8988T (cell line): ENCODE data around the gene PTPN14.

ENCODE experiments used
- DNase-seq: peaks from one replicate; pipeline ENCODE4 v3.0.0; 2011

PTPN14 gene

DNA sequence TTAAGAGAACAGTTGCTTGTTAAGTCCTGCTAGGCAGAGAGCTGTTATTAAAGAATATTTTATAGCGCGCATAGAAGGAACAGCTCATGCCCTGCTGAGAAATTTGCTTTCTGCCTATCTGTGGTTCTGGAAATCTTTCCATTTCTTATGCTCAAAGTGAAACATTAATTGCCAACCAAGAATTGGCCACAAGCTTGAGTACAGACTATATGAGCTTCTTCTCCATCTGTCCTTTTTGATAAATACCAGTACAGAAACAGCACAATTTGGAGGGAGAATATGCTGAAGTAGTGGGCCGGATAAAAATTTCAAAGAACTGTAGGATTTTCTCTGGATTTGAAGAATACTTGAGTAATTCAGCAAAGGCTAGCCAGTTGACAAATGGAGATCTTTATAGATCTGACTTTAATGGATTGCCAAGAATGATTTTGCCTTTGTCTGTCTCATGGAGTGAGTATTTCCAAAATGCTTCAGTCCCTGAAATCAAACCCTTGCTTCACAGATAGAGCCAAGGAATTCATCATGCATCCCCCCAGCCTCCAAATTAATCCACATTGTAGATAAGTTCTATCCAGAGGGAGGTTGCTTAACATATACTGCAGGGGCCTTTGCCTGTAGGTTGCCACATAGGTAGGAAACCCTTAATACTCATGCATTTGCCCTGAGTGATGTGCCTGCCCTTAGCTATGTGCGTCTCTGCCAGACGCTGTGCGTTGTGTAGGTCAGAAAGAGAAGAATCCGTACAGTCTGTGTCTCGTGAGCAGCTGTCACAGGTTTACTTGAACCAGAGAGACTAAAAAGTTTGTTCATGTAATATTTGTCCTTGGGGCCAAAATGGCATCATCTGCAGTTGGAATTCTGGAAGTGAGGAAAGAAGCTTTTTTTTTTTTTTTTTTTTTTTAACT is 226.3 kb downstream of the PTPN14 start:
- no peak for DNase-seq

- DNase-seq, result no peak
Observed at GRCh38 chr1:214321705-214322453, 229.5 kb downstream of the PTPN14 start.

GRCh38 chr1:214319938-214320337 is 231.5 kb downstream of the PTPN14 start:
- DNase-seq, result no peak

DNA sequence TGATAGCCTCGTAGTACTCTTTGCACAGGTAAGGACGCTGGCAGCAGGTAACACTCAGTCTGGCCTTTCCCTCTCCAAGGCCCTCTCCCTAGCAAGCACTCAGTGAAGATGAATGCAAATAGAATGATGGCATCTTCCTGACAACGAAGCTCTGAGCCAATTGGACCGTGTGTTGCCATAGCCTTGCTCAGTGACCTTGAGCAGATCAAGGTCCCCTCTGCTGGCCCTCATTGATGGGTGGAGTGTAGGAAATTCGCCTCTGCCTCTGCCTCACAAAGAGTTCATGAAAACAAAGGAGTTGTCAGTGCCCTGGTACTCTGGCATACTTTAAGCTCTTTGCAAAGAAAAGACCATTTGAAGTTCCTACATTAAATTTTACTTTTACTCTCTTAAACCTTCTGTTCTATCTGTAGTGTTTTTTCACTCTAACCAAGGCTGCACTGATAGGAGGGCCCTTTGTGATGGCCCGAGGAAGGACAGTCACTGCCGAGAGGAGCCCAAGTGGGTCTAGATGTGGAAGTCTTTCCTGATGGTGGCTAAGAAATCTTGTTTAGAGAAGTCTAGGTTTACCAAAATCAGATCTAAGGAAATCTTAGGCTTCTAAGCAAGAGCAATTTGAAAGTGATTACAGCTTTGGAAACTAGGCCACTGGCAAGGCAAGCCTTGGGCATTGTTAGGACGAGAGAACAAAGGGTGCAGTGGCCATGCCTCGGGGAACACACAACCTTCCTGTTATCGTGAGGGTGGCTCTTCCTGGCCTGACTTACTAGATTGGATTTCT is 232.3 kb downstream of the PTPN14 start:
- no peak for DNase-seq

DNA sequence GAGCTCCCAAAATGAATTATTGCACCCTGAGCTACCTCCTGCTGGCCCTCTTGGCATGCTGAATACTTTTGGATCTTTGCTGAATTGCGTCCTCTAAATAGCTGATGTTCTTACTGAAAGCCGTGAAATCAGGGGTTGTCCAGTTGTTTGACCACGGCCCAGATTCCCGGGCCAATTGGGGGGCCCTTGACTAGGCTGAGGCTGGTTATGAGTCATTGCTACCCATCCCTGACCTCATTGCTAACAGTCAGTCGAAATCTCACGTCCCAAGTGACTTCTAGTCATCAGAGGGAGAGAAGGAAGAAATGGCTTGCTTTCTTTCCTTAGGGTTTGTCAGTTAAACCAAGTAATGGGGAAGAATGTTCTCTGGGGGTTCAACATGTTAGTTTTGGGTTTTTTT is 233.0 kb downstream of the PTPN14 start:
- DNase-seq, result no peak

DNA sequence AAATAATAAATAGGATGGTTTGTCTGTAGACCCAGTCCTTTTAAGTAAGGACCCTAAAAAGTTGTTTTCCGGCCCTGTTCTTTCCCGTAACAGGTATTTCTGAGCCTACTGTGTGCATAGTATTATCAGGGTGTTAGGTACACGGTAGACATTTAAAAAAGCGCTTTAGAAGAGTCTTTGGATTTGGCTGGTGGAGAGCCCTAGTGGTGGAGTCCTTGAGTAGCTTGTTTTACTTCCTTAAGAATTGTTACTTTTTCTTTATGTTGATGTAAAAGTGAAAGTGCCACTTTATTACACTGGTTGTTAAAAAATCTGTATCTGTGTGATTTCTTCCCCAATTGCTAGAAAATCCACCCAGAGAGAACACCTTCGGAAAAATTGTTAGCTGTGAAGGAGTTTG is 233.7 kb downstream of the PTPN14 start:
- no peak for DNase-seq

GRCh38 chr1:214317300-214317699 is 234.1 kb downstream of the PTPN14 start:
- DNase-seq, result no peak

GRCh38 chr1:214316593-214316992 is 234.8 kb downstream of the PTPN14 start:
- no peak for DNase-seq

- DNase-seq, result no peak
Observed at GRCh38 chr1:214314178-214314843, 237.1 kb downstream of the PTPN14 start.

GRCh38 chr1:214312530-214313051 is 238.8 kb downstream of the PTPN14 start:
- no peak for DNase-seq

DNA sequence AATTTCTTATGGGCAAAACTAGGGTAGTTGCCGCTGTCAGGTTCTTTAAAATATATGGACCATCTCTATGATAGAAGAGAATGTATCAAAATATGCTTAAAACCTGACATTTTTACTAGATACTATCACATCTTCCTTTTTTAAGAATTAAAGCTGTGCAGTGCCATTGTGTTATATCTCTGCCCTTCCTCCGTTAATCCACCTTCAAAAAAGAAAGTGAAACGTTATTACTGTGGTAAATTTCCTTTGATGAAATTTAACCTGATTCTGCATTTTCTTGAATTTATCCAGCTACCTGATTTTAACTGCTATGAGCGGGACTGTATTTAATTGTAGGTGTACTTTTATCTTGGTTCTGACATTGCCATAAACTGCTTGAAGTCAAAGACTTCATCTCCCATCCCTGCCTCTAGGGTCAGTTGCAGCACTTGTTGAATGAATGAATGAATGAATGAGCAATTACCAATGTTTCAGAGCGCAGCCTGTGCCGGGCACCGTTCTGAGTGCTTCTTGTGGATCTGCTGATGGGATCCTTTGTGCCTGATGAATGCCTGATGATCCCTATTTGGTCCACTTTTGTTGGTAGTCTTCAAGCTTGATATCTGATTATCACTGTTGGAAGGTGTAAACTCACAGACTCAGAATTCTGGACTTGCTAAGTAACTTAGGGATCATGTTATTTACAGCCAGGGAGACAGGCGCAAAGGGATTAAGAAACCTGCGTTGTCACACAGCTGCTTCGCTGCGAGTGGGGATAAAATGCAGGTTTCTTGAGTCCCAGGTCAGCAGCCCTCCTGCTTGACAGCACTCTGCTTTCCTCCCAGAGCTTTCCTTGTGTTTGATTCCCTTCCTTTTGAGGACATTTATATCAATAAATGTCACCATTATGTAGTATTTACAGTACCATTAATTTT is 240.4 kb downstream of the PTPN14 start:
- DNase-seq, result no peak

DNA sequence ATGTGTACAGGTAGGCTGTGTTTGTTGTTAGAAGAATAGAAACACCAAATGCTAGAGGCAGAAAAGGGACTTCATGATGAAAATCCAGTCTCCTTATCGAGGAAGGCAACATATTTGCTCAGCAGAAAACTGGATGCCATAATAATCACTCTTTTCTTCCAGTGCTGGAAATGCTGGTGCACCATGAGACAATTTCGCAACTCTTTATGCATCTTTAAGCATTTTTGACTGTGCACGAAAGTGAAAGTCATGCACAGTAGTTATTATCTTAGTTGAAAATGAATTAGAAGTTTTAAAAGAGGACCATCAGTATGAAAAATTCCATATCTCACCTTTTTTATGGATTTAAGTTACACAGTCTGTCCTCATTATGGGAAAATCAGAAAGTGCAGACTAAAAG is 241.4 kb downstream of the PTPN14 start:
- DNase-seq, result no peak

- no peak for DNase-seq
Observed at GRCh38 chr1:214306269-214306668, 245.1 kb downstream of the PTPN14 start.

GRCh38 chr1:214305164-214305751 is 246.1 kb downstream of the PTPN14 start:
- no peak for DNase-seq

GRCh38 chr1:214303141-214303930 is 248.1 kb downstream of the PTPN14 start:
- no peak for DNase-seq

GRCh38 chr1:214301526-214301925 is 249.9 kb downstream of the PTPN14 start:
- DNase-seq, result no peak

DNA sequence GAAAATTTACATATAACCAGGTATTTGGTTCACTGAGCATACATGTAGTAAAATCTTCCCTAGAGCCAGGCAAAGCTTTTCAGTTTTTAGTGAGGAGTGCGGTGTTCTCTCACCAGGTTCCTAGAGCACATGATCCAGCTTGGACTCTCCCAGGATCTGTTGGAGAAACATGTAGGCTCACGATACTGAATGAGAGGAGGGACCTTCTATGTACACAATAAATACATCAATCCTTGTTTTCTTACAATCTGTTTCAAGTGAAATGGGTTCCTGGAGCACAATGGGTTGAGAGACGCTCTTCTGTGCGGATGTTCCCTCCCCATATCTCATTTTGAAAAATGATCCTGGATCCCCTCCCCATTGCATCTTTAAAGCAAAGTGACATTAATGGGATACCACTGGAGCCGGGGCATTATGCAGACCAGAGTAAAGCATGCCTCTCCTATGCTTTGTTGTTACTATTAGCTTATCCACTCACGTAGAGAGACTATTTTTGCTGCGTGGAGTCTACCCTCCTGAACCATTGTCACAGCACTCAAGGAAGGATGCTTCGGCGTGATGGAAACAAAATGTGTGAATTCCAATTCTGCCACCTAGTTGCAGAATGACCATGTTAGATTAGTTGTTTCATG is 251.1 kb downstream of the PTPN14 start:
- DNase-seq, result no peak
